Measurements from ENCODE around the gene CER1. TPM values are rescaled to one million over a fixed set of nuclear protein-coding genes. Genes with fewer than 3 reads are reported as not detected.

The CER1 gene
- total and polyA plus RNA-seq, 10 of the 15 experiments (the other 5 are each of a cell fraction or from before 2014, with no cell fraction given): not detected

- DNase-seq (ENCODE audit: low read depth, low spot score) (no peak), FAIRE-seq (no peak), ATAC-seq (no peak)
- intact Hi-C loops (cut with micrococcal nuclease; ENCODE audit: unreplicated experiment): no loop called here
- Histone ChIP-seq H3K9me3 (replicated peaks; ENCODE audit: control insufficient read depth, insufficient read depth, low read length) (no peaks in the 10 kb centered on the region), H3K79me2 (ENCODE audit: control insufficient read depth, insufficient read depth, low read length) (no peaks in the 10 kb centered on the region), H4K20me1 (ENCODE audit: control insufficient read depth, insufficient read depth) (no peaks in the 10 kb centered on the region), H3K4me1 (ENCODE audit: control insufficient read depth, insufficient read depth, low read length) (no peaks in the 10 kb centered on the region), H3K27ac (ENCODE audit: control insufficient read depth, insufficient read depth) (no peak overlapping the region), H3K36me3 (ENCODE audit: control insufficient read depth in 2 of 2, insufficient read depth in 2 of 2, low read length in 1 of 2) (no peaks in the 10 kb centered on the region), H2AFZ (ENCODE audit: control insufficient read depth, low read depth, low read length) (no peak overlapping the region), H3K27me3 (replicated peaks in 1 of 2; ENCODE audit: control insufficient read depth in 2 of 2, insufficient read depth in 2 of 2, low read length in 1 of 2) (no peaks in the 10 kb centered on the region; a peak in 2 of 4 replicates), H3K9ac (ENCODE audit: control insufficient read depth, insufficient read depth, low read length) (no peak overlapping the region), H3K4me3 (no peak overlapping the region), H3K4me2 (ENCODE audit: control insufficient read depth, insufficient read depth) (no peak overlapping the region)
- no TSS peak for BruUV-seq (replicated peaks)
- RAD21 ChIA-PET (ENCODE audit: unreplicated experiment): no interaction called here
- 46% methylated on average over 3 of the region's 3 CpGs for WGBS (ENCODE audit: insufficient coverage, insufficient replicate concordance, low lambda C conversion rate, missing lambda C conversion rate)
- POLR2A ChIA-PET: no interaction called here
- in situ Hi-C loops (cut with MboI): no loop called here
- SMC1A ChIA-PET (ENCODE audit: uncharacterized antibody, unreplicated experiment): no interaction called here
- TF ChIP-seq SP1 (IDR thresholded peaks at IDR 0.05; ENCODE audit: low read depth, low read length) (no peak), NFXL1 (IDR thresholded peaks at IDR 0.05; ENCODE audit: borderline replicate concordance) (no peak), ATF7 (IDR thresholded peaks at IDR 0.05; ENCODE audit: low read depth) (no peak), SIX5 (IDR thresholded peaks at IDR 0.05; ENCODE audit: low read depth, low read length, severe bottlenecking) (no peak), ZBTB40 (IDR thresholded peaks at IDR 0.05; ENCODE audit: borderline replicate concordance) (no peak), RFX5 (IDR thresholded peaks at IDR 0.05; ENCODE audit: low read depth, low read length) (no peak), SMAD5 (IDR thresholded peaks at IDR 0.05; ENCODE audit: low read depth) (no peak), HSF1 (IDR thresholded peaks at IDR 0.05; ENCODE audit: low read depth, low read length) (no peak), TCF7 (IDR thresholded peaks at IDR 0.05; ENCODE audit: borderline replicate concordance) (no peak), TARDBP (IDR thresholded peaks at IDR 0.05; ENCODE audit: borderline replicate concordance) (no peak), PML (IDR thresholded peaks at IDR 0.05; ENCODE audit: low read length) (no peak), EP300 (IDR thresholded peaks at IDR 0.05; ENCODE audit: borderline replicate concordance in 1 of 2, control insufficient read depth in 1 of 2, low read depth in 2 of 2, low read length in 2 of 2) (no peak), PRDM15 (CRISPR knock-in tag; IDR thresholded peaks at IDR 0.05) (no peak), EED (IDR thresholded peaks at IDR 0.05; ENCODE audit: low read depth) (no peak), PAX8 (IDR thresholded peaks at IDR 0.05) (no peak), CHD1 (IDR thresholded peaks at IDR 0.05; ENCODE audit: low read depth, low read length) (no peak), WRNIP1 (IDR thresholded peaks at IDR 0.05; ENCODE audit: borderline replicate concordance, low read depth, low read length) (no peak)
- CTCF ChIA-PET: no interaction called here
These were observed 25.8 kb upstream of the CER1 start for GRCh38 chr9:14748373-14748772.

Measured in GM12878 (cell line).